SK-N-MC (cell line): ENCODE measurements around the gene NOVA2.

ENCODE experiments used
- EZH2 ChIP-seq: fragments of 200-600 bp; sonication (generic); IDR thresholded peaks from one replicate; pipeline ENCODE4 v1.6.1; 2017; ENCODE audit warnings: antibody characterized with exemption
- FOXP2 ChIP-seq: optimal IDR thresholded peaks from 2 replicates; pipeline ENCODE3; 2011; ENCODE audit warnings: mild to moderate bottlenecking, moderate library complexity; ENCODE audit not compliant: insufficient read depth; ENCODE audit errors: extremely low read length, control extremely low read depth
- POLR2AphosphoS5 ChIP-seq: IDR thresholded peaks from 2 replicates; pipeline ENCODE4 v1.6.1; 2012; ENCODE audit warnings: mild to moderate bottlenecking, low read depth, low read length, borderline replicate concordance

GRCh38 chr19:45968626-45969025 is 5.0 kb downstream of the NOVA2 start:
- no peak for TF ChIP-seq POLR2AphosphoS5
- no peak for TF ChIP-seq EZH2
- no peak for TF ChIP-seq FOXP2
